Right kidney (tissue), 9 donors: ENCODE results near the gene CSNK1E.
"Not testable (repeated sequence)": the region's sequence is repeated elsewhere in the genome, so short reads cannot be mapped to it uniquely, and the experiment has no call there.

Experiments used
- DNase-seq: peaks from one replicate; pipeline ENCODE4 v3.0.0-alpha.2; 2016
- long read RNA-seq, 8 donors: transcript quantifications; one replicate each; lab custom pipeline, GENCODE V29; 2026

CSNK1E gene
- long read RNA-seq, donor 1, transcript CSNK1E-203 (11 exons, 2,791 nt), result major isoform, 15 of 23 reads
- long read RNA-seq, donor 1, partial matches to known transcripts, result 6 of 23 reads
- long read RNA-seq, donor 1, other reads (novel, unspliced or antisense), result 0 of 23 reads
- long read RNA-seq, donor 2, transcript CSNK1E-203 (11 exons, 2,791 nt), result major isoform, 14 of 27 reads
- long read RNA-seq, donor 2, transcript CSNK1E-204 (10 exons, 1,580 nt), result minor isoform, 7 of 27 reads
- long read RNA-seq, donor 2, partial matches to known transcripts, result 5 of 27 reads
- long read RNA-seq, donor 2, other reads (novel, unspliced or antisense), result 0 of 27 reads
- long read RNA-seq, donor 3, transcript CSNK1E-203 (11 exons, 2,791 nt), result major isoform, 6 of 16 reads
- long read RNA-seq, donor 3, partial matches to known transcripts, result 0 of 16 reads
- long read RNA-seq, donor 3, other reads (novel, unspliced or antisense), result 0 of 16 reads
- long read RNA-seq, donor 4, transcript CSNK1E-203 (11 exons, 2,791 nt), result major isoform, 20 of 37 reads
- long read RNA-seq, donor 4, transcript CSNK1E-204 (10 exons, 1,580 nt), result minor isoform, 5 of 37 reads
- long read RNA-seq, donor 4, partial matches to known transcripts, result 11 of 37 reads
- long read RNA-seq, donor 4, other reads (novel, unspliced or antisense), result 0 of 37 reads
- long read RNA-seq, donor 5, transcript CSNK1E-203 (11 exons, 2,791 nt), result major isoform, 25 of 37 reads
- long read RNA-seq, donor 5, transcript CSNK1E-204 (10 exons, 1,580 nt), result minor isoform, 8 of 37 reads
- long read RNA-seq, donor 5, partial matches to known transcripts, result 0 of 37 reads
- long read RNA-seq, donor 5, other reads (novel, unspliced or antisense), result 0 of 37 reads
- long read RNA-seq, donor 6, transcript CSNK1E-203 (11 exons, 2,791 nt), result major isoform, 15 of 29 reads
- long read RNA-seq, donor 6, partial matches to known transcripts, result 6 of 29 reads
- long read RNA-seq, donor 6, other reads (novel, unspliced or antisense), result 0 of 29 reads
- long read RNA-seq, donor 7, transcript CSNK1E-203 (11 exons, 2,791 nt), result major isoform, 42 of 75 reads
- long read RNA-seq, donor 7, partial matches to known transcripts, result 24 of 75 reads
- long read RNA-seq, donor 7, other reads (novel, unspliced or antisense), result 0 of 75 reads
- long read RNA-seq, donor 8, transcript CSNK1E-203 (11 exons, 2,791 nt), result major isoform, 20 of 31 reads
- long read RNA-seq, donor 8, partial matches to known transcripts, result 0 of 31 reads
- long read RNA-seq, donor 8, other reads (novel, unspliced or antisense), result 7 of 31 reads

GRCh38 chr22:38317122-38317994 lies at the start of gene CSNK1E:
CSNK1E (minus strand) TSS chr22:38317433; CDS start chr22:38314157, 3,276 bp downstream.
- DNase-seq, result peak; percentile 75

- not testable (repeated sequence) for DNase-seq
These were observed 48.6 kb upstream of the CSNK1E start for GRCh38 chr22:38365829-38366228.

DNA sequence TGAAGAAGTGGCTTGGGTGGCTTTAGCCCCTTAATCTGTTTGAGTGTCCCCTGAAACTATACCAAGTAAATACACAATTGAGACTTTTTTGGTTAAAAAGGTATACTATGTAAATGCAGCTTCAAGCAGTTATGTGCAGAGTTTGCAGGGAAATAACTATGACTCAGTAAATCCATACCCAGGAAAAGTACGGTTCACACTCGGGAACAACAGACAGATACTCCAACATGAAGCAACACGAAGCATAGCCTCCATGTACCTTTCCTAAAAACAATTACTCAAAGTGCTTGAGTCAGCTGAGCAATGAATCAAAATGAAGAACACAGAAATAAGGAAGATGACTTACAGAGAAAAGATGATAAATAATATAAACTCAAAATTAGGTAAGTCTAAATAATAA lies 47.9 kb upstream of the CSNK1E start:
- not testable (repeated sequence) for DNase-seq

DNA sequence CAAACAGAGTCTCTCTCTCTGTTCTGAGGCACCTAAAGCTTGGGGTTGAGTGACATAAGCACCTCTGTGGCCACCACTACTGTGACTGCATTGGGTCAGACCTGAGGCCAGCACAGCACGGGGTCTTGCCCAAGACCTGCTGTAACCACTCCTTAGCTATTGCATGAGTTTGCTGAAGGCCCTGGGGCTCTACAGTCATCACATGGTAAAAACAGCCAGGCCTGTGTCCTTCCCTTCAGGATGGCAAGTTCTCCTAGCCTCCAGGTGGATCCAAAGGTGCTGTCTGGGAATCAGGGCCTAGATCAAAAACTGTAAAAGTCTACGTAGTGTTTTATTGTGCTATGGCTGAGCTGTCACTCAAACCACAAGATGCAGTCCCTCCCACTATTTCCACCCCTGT lies 43.3 kb upstream of the CSNK1E start:
- DNase-seq, result not testable (repeated sequence)

- not testable (repeated sequence) for DNase-seq
These were observed 42.6 kb upstream of the CSNK1E start for GRCh38 chr22:38359817-38360216.

GRCh38 chr22:38357971-38358370 lies 40.7 kb upstream of the CSNK1E start:
- DNase-seq, result not testable (repeated sequence)

DNA sequence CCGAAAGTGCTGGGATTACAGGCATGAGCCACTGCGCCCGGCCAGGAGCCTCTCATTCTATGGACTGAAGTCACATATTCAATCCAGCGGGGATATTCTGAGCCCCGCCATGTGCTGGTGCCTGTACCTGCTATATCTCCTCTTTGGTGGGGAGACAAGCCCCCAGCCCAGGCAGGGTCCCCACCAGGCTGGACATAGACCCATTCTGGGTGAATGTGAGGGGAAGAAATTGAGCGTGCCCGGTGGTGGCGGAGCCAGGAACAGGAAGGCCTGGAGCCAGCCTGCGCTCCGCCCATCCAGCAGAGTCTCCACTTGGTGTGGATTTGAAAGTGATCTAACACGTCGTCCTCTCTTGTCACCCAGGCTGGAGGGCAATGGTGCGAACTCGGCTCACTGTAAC lies 38.0 kb upstream of the CSNK1E start:
- DNase-seq, result no peak

- no peak for DNase-seq
These were observed 36.5 kb upstream of the CSNK1E start for GRCh38 chr22:38353701-38354100.

- peak; percentile 75 for DNase-seq
These were observed 36.0 kb upstream of the CSNK1E start for GRCh38 chr22:38353142-38353629.

- DNase-seq, result no peak
These were observed 35.2 kb upstream of the CSNK1E start for GRCh38 chr22:38352436-38352835.

GRCh38 chr22:38350444-38351359 lies 33.5 kb upstream of the CSNK1E start:
- DNase-seq, result no peak

DNA sequence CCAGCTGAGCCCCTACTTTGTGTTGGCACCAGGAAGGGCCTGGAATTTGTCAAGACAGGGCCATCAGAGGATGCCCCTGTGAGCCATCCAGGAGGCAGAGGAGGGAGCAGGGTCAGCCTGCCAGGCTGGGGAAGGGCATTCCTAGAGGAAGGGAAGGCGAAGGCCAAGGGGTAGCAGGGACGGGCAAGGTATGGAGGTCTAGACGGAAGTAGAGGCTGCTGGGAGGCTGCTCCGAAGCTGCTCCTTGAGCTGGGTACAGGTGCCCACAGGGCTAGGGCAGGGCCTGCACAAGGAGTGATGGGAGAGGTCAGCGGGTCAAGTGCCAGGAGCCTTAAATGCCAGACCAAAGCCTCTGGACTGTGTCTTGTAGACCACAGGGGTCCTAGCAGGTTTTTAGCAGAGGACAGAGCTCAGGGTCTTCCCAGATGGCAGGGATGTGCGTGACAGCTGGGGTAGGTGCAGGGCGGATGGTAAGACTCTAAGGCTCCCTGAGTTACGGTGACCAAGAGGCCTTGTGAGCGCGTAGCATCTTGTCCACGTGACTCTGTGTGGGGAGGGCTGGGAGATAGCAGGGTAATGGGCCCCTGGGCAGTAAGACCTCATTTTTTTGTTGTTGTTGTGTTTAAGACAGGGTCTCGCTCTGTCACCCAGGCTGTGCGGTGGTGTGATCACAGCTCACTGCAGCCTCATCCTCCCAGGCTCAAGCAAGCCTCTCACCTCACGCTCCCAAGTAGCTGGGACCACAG lies 31.7 kb upstream of the CSNK1E start:
- no peak for DNase-seq

- no peak for DNase-seq
These were observed 30.9 kb upstream of the CSNK1E start for GRCh38 chr22:38347944-38348750.

DNA sequence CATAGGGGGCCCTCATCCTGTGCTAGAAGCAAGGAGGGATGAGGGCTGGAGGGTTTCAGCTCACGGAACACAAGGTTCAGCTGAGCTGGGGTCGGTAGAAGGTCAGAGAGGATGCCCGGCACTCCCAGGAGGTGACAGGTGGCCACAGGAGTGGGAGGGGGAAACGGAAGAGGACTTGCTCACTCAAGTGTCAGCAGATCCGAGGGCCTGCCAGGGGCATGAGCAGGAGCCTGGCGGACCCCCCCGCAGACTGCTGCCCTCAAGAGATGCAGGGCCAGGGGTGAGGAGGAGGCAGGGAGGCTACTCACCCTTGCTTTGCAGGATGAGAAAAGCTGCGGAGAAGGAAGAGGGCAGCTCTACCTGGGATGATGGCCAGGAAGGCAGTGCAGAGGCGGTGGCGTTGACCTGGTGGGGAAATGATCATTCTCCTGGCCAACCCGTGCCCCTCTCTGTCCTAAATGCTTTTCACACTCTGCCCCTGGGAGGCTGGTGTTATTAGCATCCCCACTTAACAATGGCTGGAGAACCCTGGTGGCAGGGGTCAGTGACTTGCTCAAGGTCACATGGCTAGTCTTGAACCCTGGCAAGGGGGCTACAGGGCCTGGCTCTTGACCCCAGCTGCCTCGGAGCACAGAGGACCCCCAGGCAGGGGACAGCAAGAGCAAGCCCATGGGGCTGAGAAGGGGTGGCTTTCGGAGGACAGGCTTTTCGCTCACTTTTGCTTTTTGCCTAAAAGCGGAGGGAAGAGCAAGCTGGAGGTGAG lies 30.1 kb upstream of the CSNK1E start:
- DNase-seq, result no peak

GRCh38 chr22:38346506-38346905 lies 29.3 kb upstream of the CSNK1E start:
- DNase-seq, result no peak

DNA sequence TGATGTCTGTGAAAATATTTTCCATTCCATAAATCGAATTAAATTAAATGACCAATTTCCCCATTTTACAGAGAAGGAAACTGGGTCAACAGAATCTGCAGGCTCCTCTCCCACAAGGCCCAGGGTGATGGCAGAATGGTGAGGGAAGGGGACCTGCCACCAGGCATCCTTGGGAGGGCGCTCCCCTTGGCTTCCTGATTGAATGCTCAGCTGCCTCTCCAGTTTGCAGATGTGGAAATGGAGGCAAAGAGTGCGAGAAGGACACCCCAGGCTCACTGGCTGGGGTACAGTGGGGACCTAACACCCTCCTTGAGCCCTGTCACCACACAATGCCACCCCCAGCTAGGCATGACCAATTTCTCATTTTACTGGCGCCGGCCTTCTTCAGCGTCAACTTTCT lies 28.5 kb upstream of the CSNK1E start:
- no peak for DNase-seq

DNA sequence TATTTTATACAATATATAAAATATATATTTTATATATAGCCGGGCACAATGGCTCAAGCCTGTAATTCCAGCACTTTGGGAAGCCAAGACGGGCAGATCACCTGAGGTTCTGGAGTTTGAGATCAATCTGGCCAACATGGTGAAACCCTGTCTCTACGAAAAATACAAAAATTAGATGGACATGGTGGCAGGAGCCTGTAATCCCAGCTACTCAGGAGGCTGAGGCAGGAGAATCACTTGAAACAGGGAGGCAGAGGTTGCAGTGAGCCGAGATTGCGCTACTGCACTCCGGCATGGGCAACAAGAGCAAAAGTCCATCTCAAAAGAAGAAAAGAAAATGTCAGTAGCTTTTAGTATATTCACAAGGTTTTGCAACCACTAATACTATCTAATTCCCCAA lies 22.7 kb upstream of the CSNK1E start:
- not testable (repeated sequence) for DNase-seq
